Measurements from ENCODE around the gene BOK.
"Not testable (repeated sequence)": the region's sequence is repeated elsewhere in the genome, so short reads cannot be mapped to it uniquely, and the experiment has no call there.

The BOK gene

DNA sequence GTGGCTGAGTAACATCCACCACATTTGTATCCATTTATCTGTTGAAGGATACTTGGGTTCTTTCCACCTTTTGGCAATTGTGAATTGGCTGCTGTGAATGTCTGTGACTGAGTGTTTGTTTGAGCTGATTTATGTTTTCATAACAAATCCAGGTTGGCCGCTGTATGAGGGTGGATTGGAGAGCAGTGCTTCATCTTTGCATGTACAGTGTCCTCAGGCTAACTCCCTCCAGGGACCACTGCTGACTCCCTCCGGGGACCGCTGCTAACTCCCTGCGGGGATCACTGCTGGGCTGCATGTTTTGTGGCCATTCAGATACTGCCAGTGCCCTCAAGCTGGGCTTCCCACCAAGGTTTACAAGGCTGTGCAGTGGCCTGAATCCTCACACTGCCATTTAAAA is 10.2 kb downstream of the BOK start:
- TF ChIP-seq, protein P1, sequence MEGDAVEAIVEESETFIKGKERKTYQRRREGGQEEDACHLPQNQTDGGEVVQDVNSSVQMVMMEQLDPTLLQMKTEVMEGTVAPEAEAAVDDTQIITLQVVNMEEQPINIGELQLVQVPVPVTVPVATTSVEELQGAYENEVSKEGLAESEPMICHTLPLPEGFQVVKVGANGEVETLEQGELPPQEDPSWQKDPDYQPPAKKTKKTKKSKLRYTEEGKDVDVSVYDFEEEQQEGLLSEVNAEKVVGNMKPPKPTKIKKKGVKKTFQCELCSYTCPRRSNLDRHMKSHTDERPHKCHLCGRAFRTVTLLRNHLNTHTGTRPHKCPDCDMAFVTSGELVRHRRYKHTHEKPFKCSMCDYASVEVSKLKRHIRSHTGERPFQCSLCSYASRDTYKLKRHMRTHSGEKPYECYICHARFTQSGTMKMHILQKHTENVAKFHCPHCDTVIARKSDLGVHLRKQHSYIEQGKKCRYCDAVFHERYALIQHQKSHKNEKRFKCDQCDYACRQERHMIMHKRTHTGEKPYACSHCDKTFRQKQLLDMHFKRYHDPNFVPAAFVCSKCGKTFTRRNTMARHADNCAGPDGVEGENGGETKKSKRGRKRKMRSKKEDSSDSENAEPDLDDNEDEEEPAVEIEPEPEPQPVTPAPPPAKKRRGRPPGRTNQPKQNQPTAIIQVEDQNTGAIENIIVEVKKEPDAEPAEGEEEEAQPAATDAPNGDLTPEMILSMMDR (IDR thresholded peaks at IDR 0.05; ENCODE audit: low read depth, low read length, missing control alignments) = no peak
- no peak for DNase-seq (ENCODE audit: low read depth)
- H3K4me3 ChIP-seq (ENCODE audit: low read depth, low read length) = no peak overlapping the region

DNA sequence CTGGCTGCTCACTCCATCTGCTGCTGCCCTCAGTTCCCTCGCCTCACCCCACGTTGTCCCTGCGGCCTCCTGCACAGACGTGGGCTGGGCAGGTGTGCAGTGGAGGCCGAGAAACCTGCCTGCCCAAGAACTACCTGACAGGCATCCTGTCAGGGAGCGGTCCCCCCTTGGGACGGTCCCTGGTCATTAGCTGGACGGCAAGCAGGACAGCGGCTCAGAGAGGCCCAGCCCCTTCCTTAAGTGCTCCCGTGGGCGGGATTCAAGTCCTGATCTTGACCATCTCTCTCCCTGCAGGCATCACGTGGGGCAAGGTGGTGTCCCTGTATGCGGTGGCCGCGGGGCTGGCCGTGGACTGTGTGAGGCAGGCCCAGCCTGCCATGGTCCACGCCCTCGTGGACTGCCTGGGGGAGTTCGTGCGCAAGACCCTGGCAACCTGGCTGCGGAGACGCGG is 11.3 kb downstream of the BOK start:
- TF ChIP-seq, protein P1 (IDR thresholded peaks at IDR 0.05; ENCODE audit: low read depth, low read length, missing control alignments) = no peak
- DNase-seq (ENCODE audit: low read depth) = no peak
- H3K4me3 ChIP-seq (ENCODE audit: low read depth, low read length) = no peak overlapping the region

DNA sequence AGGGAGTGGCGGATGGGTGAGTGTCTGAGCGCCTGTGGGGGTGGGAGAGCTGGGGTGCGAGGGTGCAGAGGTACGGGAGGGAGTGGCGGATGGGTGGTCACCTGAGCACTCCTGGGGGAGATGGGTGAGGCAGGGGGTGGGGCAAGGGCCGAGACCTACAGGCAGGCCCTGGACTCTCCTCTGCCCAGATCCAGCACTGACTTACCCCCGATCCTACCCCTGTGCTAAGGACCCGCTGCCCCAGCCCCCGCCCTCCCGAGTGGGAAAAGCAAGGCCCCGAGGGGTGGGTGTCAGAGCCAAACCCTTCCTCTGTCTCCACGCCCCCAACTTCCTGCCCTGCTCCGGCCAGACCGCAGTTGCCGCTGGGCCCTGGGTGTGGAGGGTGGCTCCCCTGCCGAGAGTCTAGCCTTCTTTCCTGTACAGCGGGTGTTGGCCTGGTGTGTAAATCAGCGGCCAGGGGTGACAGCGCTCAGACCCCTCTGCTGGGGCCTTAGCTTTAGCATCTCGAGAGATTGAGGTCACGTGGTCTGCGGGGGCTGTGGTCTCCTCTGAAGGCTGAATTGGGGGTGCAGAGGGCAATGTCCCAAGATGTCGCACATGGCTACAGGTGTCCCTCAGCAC is 12.5 kb downstream of the BOK start:
- TF ChIP-seq, protein P1 (IDR thresholded peaks at IDR 0.05; ENCODE audit: low read depth, low read length, missing control alignments) = no peak
- no peak overlapping the region for H3K4me3 ChIP-seq (ENCODE audit: low read depth, low read length)
- DNase-seq (ENCODE audit: low read depth) = no peak

DNA sequence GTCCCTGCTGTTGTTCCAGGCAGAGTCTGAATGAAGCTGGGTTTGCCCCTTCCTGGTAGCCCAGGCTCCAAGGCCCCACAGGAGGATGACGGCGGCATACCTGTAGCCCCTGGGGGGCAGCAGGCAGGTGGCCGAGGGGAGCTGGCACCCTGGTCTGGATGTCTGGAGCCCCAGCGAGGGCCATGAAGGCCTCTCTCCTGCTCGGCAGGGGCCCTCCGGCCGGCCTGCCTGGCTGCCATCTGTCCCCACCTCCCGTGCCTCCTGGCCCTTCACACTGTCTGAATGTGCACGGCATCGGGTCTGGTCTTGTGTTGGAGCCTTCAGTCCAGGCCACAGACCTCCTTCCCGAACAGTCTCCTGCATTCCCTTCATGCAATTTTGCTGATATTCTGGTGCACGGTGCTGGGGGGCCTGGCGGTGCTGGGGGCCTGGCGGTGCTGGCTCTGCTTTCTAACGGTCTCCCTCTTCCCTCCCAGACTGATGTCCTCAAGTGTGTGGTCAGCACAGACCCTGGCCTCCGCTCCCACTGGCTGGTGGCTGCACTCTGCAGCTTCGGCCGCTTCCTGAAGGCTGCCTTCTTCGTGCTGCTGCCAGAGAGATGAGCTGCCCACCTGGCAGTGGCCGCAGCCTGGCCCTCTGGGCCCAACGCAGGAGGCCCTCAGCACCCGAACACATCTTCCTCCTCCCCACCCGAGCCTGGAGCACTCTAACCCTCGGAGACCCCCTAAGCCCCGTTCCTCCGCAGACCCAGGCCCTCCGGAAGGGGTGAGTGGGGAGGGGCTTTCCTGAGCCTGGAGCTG is 13.5 kb downstream of the BOK start:
- H3K4me3 ChIP-seq (ENCODE audit: low read depth, low read length) = no peak overlapping the region
- DNase-seq (ENCODE audit: low read depth) = no peak

DNA sequence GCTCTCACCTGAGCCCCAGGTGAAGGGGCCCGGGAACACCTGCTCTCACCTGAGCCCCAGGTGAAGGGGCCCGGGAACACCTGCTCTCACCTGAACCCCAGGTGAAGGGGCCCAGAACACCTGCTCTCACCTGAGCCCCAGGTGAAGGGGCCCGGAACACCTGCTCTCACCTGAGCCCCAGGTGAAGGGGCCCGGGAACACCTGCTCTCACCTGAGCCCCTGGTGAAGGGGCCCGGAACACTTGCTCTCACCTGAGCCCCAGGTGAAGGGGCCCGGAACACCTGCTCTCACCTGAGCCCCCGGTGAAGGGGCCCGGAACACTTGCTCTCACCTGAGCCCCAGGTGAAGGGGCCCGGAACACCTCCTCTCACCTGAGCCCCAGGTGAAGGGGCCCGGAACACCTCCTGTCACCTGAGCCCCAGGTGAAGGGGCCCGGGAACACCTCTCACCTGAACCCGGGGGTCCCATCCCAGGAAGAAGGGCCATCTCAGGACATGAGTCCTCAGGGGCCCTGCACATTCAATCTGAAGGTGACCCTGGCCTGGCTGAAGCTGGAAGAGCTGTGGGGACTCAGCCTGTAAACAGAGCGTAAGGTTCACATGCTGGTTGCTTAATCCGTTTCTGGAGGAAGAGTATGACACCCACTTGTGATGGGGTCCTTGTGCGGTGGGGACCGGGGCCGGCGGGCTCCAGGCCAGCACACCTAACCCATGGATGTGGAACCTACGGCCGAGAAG is 14.5 kb downstream of the BOK start:
- DNase-seq (ENCODE audit: low read depth); H3K4me3 ChIP-seq (ENCODE audit: low read depth, low read length): not testable (repeated sequence)

More for the DNA sequence above, 13.5 kb downstream of the BOK start:
- TF ChIP-seq, protein P1 (IDR thresholded peaks at IDR 0.05; ENCODE audit: low read depth, low read length, missing control alignments) = no peak

DNA sequence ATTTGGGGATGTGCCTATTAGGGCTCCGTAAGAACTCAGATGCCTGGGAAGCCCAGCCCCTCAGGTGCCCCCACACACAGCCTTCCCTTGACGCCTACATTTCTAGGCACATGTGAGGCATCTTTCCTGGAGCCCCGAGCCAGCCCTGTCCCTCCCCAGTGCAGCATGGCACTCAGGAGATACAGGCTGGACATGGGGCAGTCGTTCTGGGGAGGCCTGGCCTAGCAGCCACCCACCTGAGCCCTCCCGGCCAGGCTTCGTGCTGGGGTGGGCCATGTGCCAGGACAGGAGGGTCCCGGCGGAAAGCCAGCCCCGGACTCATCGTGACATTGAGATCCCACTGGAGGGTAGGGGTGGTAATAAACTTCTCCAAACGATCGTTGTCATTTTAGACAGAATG is 15.2 kb downstream of the BOK start:
- TF ChIP-seq, protein P1 (IDR thresholded peaks at IDR 0.05; ENCODE audit: low read depth, low read length, missing control alignments) = no peak
- DNase-seq (ENCODE audit: low read depth) = no peak
- H3K4me3 ChIP-seq (ENCODE audit: low read depth, low read length) = no peak overlapping the region

DNA sequence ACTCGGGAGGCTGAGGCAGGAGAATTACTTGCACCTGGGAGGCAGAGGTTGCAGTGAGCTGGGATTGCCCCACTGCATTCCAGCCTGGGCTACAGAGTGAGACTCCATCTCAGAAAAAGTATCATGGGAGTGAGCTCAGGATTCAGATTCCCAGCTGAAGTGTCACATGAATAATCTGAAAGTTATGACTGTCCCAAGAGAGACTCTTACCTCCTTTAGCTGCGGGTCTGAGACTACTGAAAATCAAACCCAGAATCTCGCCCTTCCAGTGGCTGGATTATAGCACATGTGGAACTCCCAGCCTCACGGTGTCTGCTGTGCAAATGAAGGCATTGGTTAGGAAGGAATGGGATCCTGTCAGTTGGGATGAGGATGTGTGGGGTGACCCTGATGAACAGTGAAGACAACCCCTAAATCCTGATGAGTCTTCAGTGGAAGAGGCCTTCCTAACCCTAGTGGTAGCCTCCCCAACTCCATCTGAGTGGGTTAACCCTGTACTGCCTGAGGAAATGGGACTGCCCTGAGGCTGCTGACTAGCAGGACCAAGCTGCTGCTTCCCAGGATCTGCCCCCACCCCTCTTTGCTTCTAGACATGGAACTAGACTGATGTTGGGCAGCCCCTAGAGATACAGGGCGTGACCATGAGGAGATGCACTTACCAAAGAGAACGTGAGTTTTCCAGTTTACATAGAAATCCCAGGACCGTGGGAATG is 16.5 kb downstream of the BOK start:
- TF ChIP-seq, protein P1 (IDR thresholded peaks at IDR 0.05; ENCODE audit: low read depth, low read length, missing control alignments) = no peak
- no peak for DNase-seq (ENCODE audit: low read depth)

More for the DNA sequence above, 16.5 kb downstream of the BOK start:
- H3K4me3 ChIP-seq (ENCODE audit: low read depth, low read length) = no peak overlapping the region
